Stimulated activated memory B cell treated with anti-CD40 and anti-IgM and Interleukin-4, amounts not matched to agents 10 μg/mL and 1 μg/mL and 100 μg/mL, for 72 hours (primary cell): ENCODE measurements around the gene SEMA3A.

Experiments used
- ATAC-seq: fragments of 150-1000 bp; cut with Tn5 transposase; 2 replicates; pipeline ENCODE4 v1.10.0; 2021
- H3K27ac Mint-ChIP-seq: one replicate; pipeline ENCODE4 v1.8.0; 2022; ENCODE audit warnings: mild to moderate bottlenecking, mixed read lengths
- H3K27me3 Mint-ChIP-seq: one replicate; pipeline ENCODE4 v1.8.0; 2022; ENCODE audit warnings: mixed read lengths
- H3K36me3 Mint-ChIP-seq: one replicate; pipeline ENCODE4 v1.8.0; 2022; ENCODE audit warnings: mixed read lengths
- H3K4me1 Mint-ChIP-seq: one replicate; pipeline ENCODE4 v1.8.0; 2022; ENCODE audit warnings: mixed read lengths
- H3K4me3 Mint-ChIP-seq: one replicate; pipeline ENCODE4 v1.8.0; 2022; ENCODE audit warnings: mild to moderate bottlenecking, moderate library complexity, mixed read lengths
- H3K9me3 Mint-ChIP-seq: one replicate; pipeline ENCODE4 v1.8.0; 2022; ENCODE audit warnings: mixed read lengths

Gene SEMA3A

GRCh38 chr7:84113906-84114850 is 80.4 kb downstream of the SEMA3A start:
- Mint-ChIP-seq H3K4me3 (no peak overlapping the region), H3K4me1 (no peaks in the 10 kb centered on the region), H3K27ac (no peak overlapping the region), H3K9me3 (no peaks in the 10 kb centered on the region), H3K36me3 (no peaks in the 10 kb centered on the region), H3K27me3 (no peaks in the 10 kb centered on the region)
- ATAC-seq: no peak

- no peak overlapping the region for H3K4me3 Mint-ChIP-seq
- no peak for ATAC-seq
- no peaks in the 10 kb centered on the region for H3K27me3 Mint-ChIP-seq
- no peaks in the 10 kb centered on the region for H3K9me3 Mint-ChIP-seq
- no peaks in the 10 kb centered on the region for H3K4me1 Mint-ChIP-seq
- H3K36me3 Mint-ChIP-seq: no peaks in the 10 kb centered on the region
- no peak overlapping the region for H3K27ac Mint-ChIP-seq
Observed at GRCh38 chr7:84113286-84113685, 81.3 kb downstream of the SEMA3A start.

- H3K27me3 Mint-ChIP-seq: no peaks in the 10 kb centered on the region
- no peak overlapping the region for H3K4me3 Mint-ChIP-seq
- no peak overlapping the region for H3K27ac Mint-ChIP-seq
- no peaks in the 10 kb centered on the region for H3K4me1 Mint-ChIP-seq
- H3K36me3 Mint-ChIP-seq: no peaks in the 10 kb centered on the region
- H3K9me3 Mint-ChIP-seq: no peaks in the 10 kb centered on the region
- no peak for ATAC-seq
Observed at GRCh38 chr7:84112771-84113170, 81.8 kb downstream of the SEMA3A start.

GRCh38 chr7:84111842-84112241 is 82.7 kb downstream of the SEMA3A start:
- H3K27me3 Mint-ChIP-seq: no peaks in the 10 kb centered on the region
- ATAC-seq: no peak
- H3K36me3 Mint-ChIP-seq: no peaks in the 10 kb centered on the region
- H3K27ac Mint-ChIP-seq: no peak overlapping the region
- no peak overlapping the region for H3K4me3 Mint-ChIP-seq
- H3K9me3 Mint-ChIP-seq: no peaks in the 10 kb centered on the region
- H3K4me1 Mint-ChIP-seq: no peaks in the 10 kb centered on the region

- ATAC-seq: no peak
- no peaks in the 10 kb centered on the region for H3K36me3 Mint-ChIP-seq
- no peak overlapping the region for H3K4me3 Mint-ChIP-seq
- no peaks in the 10 kb centered on the region for H3K9me3 Mint-ChIP-seq
- no peaks in the 10 kb centered on the region for H3K4me1 Mint-ChIP-seq
- H3K27me3 Mint-ChIP-seq: no peaks in the 10 kb centered on the region
- no peak overlapping the region for H3K27ac Mint-ChIP-seq
Observed at GRCh38 chr7:84110400-84110799, 84.2 kb downstream of the SEMA3A start.

- Mint-ChIP-seq H3K27ac (no peak overlapping the region), H3K4me3 (no peak overlapping the region), H3K36me3 (no peaks in the 10 kb centered on the region), H3K4me1 (no peaks in the 10 kb centered on the region), H3K9me3 (no peaks in the 10 kb centered on the region), H3K27me3 (no peaks in the 10 kb centered on the region)
- ATAC-seq: no peak
Observed at GRCh38 chr7:84108787-84109186, 85.8 kb downstream of the SEMA3A start.

GRCh38 chr7:84108119-84108518 is 86.5 kb downstream of the SEMA3A start:
- Mint-ChIP-seq H3K27me3 (no peaks in the 10 kb centered on the region), H3K36me3 (no peaks in the 10 kb centered on the region), H3K9me3 (no peaks in the 10 kb centered on the region), H3K4me1 (no peaks in the 10 kb centered on the region), H3K4me3 (no peak overlapping the region), H3K27ac (no peak overlapping the region)
- no peak for ATAC-seq

- Mint-ChIP-seq H3K4me1 (no peaks in the 10 kb centered on the region), H3K9me3 (no peaks in the 10 kb centered on the region), H3K4me3 (no peak overlapping the region), H3K27ac (no peak overlapping the region), H3K36me3 (no peaks in the 10 kb centered on the region), H3K27me3 (no peaks in the 10 kb centered on the region)
- ATAC-seq: no peak
Observed at GRCh38 chr7:84107259-84107658, 87.3 kb downstream of the SEMA3A start.

- Mint-ChIP-seq H3K27me3 (no peaks in the 10 kb centered on the region), H3K27ac (no peak overlapping the region), H3K9me3 (no peaks in the 10 kb centered on the region), H3K36me3 (no peaks in the 10 kb centered on the region), H3K4me1 (no peaks in the 10 kb centered on the region), H3K4me3 (no peak overlapping the region)
- ATAC-seq: no peak
Observed at GRCh38 chr7:84106291-84106690, 88.3 kb downstream of the SEMA3A start.

GRCh38 chr7:84105586-84105985 is 89.0 kb downstream of the SEMA3A start:
- Mint-ChIP-seq H3K4me3 (no peak overlapping the region), H3K27ac (no peak overlapping the region), H3K9me3 (no peaks in the 10 kb centered on the region), H3K4me1 (no peaks in the 10 kb centered on the region), H3K36me3 (no peaks in the 10 kb centered on the region), H3K27me3 (no peaks in the 10 kb centered on the region)
- ATAC-seq: no peak

GRCh38 chr7:84104826-84105225 is 89.8 kb downstream of the SEMA3A start:
- ATAC-seq: no peak
- Mint-ChIP-seq H3K9me3 (no peaks in the 10 kb centered on the region), H3K4me1 (no peaks in the 10 kb centered on the region), H3K4me3 (no peak overlapping the region), H3K27me3 (no peaks in the 10 kb centered on the region), H3K27ac (no peak overlapping the region), H3K36me3 (no peaks in the 10 kb centered on the region)

- Mint-ChIP-seq H3K4me1 (no peaks in the 10 kb centered on the region), H3K36me3 (no peaks in the 10 kb centered on the region), H3K27ac (no peak overlapping the region)
Observed at GRCh38 chr7:84102213-84102612, 92.4 kb downstream of the SEMA3A start.

GRCh38 chr7:84100866-84101265 is 93.7 kb downstream of the SEMA3A start:
- no peak for ATAC-seq
- Mint-ChIP-seq H3K4me3 (no peak overlapping the region), H3K27ac (no peak overlapping the region), H3K36me3 (no peaks in the 10 kb centered on the region), H3K4me1 (no peaks in the 10 kb centered on the region), H3K9me3 (no peaks in the 10 kb centered on the region), H3K27me3 (no peaks in the 10 kb centered on the region)

More at GRCh38 chr7:84102213-84102612, 92.4 kb downstream of the SEMA3A start:
- no peaks in the 10 kb centered on the region for H3K27me3 Mint-ChIP-seq
- H3K9me3 Mint-ChIP-seq: no peaks in the 10 kb centered on the region
- H3K4me3 Mint-ChIP-seq: no peak overlapping the region
- ATAC-seq: no peak

GRCh38 chr7:84095971-84096370 is 98.6 kb downstream of the SEMA3A start:
- Mint-ChIP-seq H3K9me3 (peaks cover 3% of the 10 kb centered on the region), H3K4me1 (no peaks in the 10 kb centered on the region), H3K36me3 (no peaks in the 10 kb centered on the region), H3K27me3 (no peaks in the 10 kb centered on the region), H3K27ac (no peak overlapping the region), H3K4me3 (no peak overlapping the region)
- no peak for ATAC-seq

GRCh38 chr7:84092207-84092606 is 102.4 kb downstream of the SEMA3A start:
- Mint-ChIP-seq H3K27me3 (no peaks in the 10 kb centered on the region), H3K4me1 (no peaks in the 10 kb centered on the region), H3K9me3 (peaks cover 5% of the 10 kb centered on the region), H3K36me3 (no peaks in the 10 kb centered on the region), H3K4me3 (no peak overlapping the region), H3K27ac (no peak overlapping the region)
- ATAC-seq: no peak

- Mint-ChIP-seq H3K4me3 (no peak overlapping the region), H3K4me1 (no peaks in the 10 kb centered on the region), H3K27me3 (no peaks in the 10 kb centered on the region), H3K27ac (no peak overlapping the region), H3K36me3 (no peaks in the 10 kb centered on the region), H3K9me3 (peaks cover 5% of the 10 kb centered on the region)
- ATAC-seq: no peak
Observed at GRCh38 chr7:84091318-84091717, 103.3 kb downstream of the SEMA3A start.
